ENCODE data around the gene FAM168A. TPM values are rescaled to one million over a fixed set of nuclear protein-coding genes. Genes with fewer than 3 reads are reported as not detected.

Gene FAM168A
- total RNA-seq, 1 experiment from 2014 or later, result 25.9 TPM

GRCh38 chr11:73547706-73548595 lies 50.0 kb downstream of the FAM168A start:
- H3K4me1 Mint-ChIP-seq, result peaks cover 31% of the 10 kb centered on the region
- no peaks in the 10 kb centered on the region for H3K27me3 Mint-ChIP-seq (ENCODE audit: low read depth)
- ATAC-seq (no peak), DNase-seq (ENCODE audit: low spot score) (no peak)
- POLR2A ChIA-PET, result no interaction called here
- H3K4me3 Mint-ChIP-seq, result no peak overlapping the region
- CTCF ChIA-PET, result interaction anchor here (1.3 to 1.5 kb wide), 2 partner anchors 15 to 18 kb away, joined by 4 to 8 read pairs; no protein-coding TSS in a partner anchor
- no peaks in the 10 kb centered on the region for H3K36me3 Mint-ChIP-seq
- no peak for TF ChIP-seq E2F5 (CRISPR knock-in tag; IDR thresholded peaks at IDR 0.05)
- no peak for TF ChIP-seq TCF7 (CRISPR knock-in tag; IDR thresholded peaks at IDR 0.05; ENCODE audit: low read depth)
- TF ChIP-seq MYBL2 (CRISPR knock-in tag; IDR thresholded peaks at IDR 0.05), result no peak
- TF ChIP-seq SMAD3 (CRISPR knock-in tag; IDR thresholded peaks at IDR 0.05; ENCODE audit: borderline replicate concordance), result no peak
- no peak for TF ChIP-seq ZNF232 (CRISPR knock-in tag; IDR thresholded peaks at IDR 0.05)
- no peak overlapping the region for H3K27ac Mint-ChIP-seq
- H3K9me3 Mint-ChIP-seq, result no peaks in the 10 kb centered on the region

- Mint-ChIP-seq H3K4me1 (peaks cover 52% of the 10 kb centered on the region), H3K4me3 (no peak overlapping the region), H3K9me3 (no peaks in the 10 kb centered on the region), H3K36me3 (no peaks in the 10 kb centered on the region), H3K27me3 (ENCODE audit: low read depth) (no peaks in the 10 kb centered on the region), H3K27ac (no peak overlapping the region)
- ATAC-seq (no peak), DNase-seq (ENCODE audit: low spot score) (no peak)
- ChIA-PET CTCF (interaction anchor here (0.5 to 1.2 kb wide), 3 partner anchors 12 to 101 kb away, joined by 3 to 4 read pairs (median 3); no protein-coding TSS in a partner anchor), POLR2A (no interaction called here)
- TF ChIP-seq TEAD1 (CRISPR knock-in tag; IDR thresholded peaks at IDR 0.05) (no peak), SP1 (CRISPR knock-in tag; conservative IDR thresholded peaks at IDR 0.05) (no peak), E2F5 (CRISPR knock-in tag; IDR thresholded peaks at IDR 0.05) (no peak), MYBL2 (CRISPR knock-in tag; IDR thresholded peaks at IDR 0.05) (no peak), SMAD3 (CRISPR knock-in tag; IDR thresholded peaks at IDR 0.05; ENCODE audit: borderline replicate concordance) (no peak), FOXJ3 (CRISPR knock-in tag; IDR thresholded peaks at IDR 0.05; ENCODE audit: borderline replicate concordance) (no peak), PRRX2 (CRISPR knock-in tag; IDR thresholded peaks at IDR 0.05) (no peak), SOX15 (CRISPR knock-in tag; IDR thresholded peaks at IDR 0.05) (no peak), E2F1 (CRISPR knock-in tag; IDR thresholded peaks at IDR 0.05) (no peak), ZMAT4 (CRISPR knock-in tag; IDR thresholded peaks at IDR 0.05) (no peak)
Observed at GRCh38 chr11:73542175-73542574, 55.7 kb downstream of the FAM168A start.

- Mint-ChIP-seq H3K9me3 (no peaks in the 10 kb centered on the region), H3K36me3 (no peaks in the 10 kb centered on the region), H3K4me3 (no peak overlapping the region), H3K27ac (peak overlapping the region; percentile 68), H3K27me3 (ENCODE audit: low read depth) (no peaks in the 10 kb centered on the region), H3K4me1 (peaks cover 53% of the 10 kb centered on the region)
- ChIA-PET POLR2A (interaction anchor here (1.1 kb wide), 1 partner anchor 16 kb away, joined by 3 read pairs; no protein-coding TSS in a partner anchor), CTCF (interaction anchor here (1.1 to 3.2 kb wide), 7 partner anchors 9 to 122 kb away, joined by 3 to 15 read pairs (median 5); no protein-coding TSS in a partner anchor)
- ATAC-seq (no peak), DNase-seq (ENCODE audit: low spot score) (no peak)
- TF ChIP-seq CREB1 (CRISPR knock-in tag; IDR thresholded peaks at IDR 0.05) (no peak), ZNF671 (CRISPR knock-in tag; IDR thresholded peaks at IDR 0.05) (no peak), ZSCAN18 (CRISPR knock-in tag; IDR thresholded peaks at IDR 0.05) (no peak), CTCF (IDR thresholded peaks at IDR 0.05) (no peak), TEAD4 (CRISPR knock-in tag; IDR thresholded peaks at IDR 0.05) (no peak), MXD4 (CRISPR knock-in tag; IDR thresholded peaks at IDR 0.05; ENCODE audit: borderline replicate concordance) (no peak), USF1 (CRISPR knock-in tag; IDR thresholded peaks at IDR 0.05) (no peak), ATF6 (CRISPR knock-in tag; IDR thresholded peaks at IDR 0.05) (no peak), GRHL2 (CRISPR knock-in tag; IDR thresholded peaks at IDR 0.05; ENCODE audit: insufficient replicate concordance, severe bottlenecking) (no peak)
Observed at GRCh38 chr11:73539506-73540084, 58.3 kb downstream of the FAM168A start.
